ENCODE measurements around the gene MAN2B1.
"Not testable (repeated sequence)": the region's sequence is repeated elsewhere in the genome, so short reads cannot be mapped to it uniquely, and the experiment has no call there.

The MAN2B1 gene

DNA sequence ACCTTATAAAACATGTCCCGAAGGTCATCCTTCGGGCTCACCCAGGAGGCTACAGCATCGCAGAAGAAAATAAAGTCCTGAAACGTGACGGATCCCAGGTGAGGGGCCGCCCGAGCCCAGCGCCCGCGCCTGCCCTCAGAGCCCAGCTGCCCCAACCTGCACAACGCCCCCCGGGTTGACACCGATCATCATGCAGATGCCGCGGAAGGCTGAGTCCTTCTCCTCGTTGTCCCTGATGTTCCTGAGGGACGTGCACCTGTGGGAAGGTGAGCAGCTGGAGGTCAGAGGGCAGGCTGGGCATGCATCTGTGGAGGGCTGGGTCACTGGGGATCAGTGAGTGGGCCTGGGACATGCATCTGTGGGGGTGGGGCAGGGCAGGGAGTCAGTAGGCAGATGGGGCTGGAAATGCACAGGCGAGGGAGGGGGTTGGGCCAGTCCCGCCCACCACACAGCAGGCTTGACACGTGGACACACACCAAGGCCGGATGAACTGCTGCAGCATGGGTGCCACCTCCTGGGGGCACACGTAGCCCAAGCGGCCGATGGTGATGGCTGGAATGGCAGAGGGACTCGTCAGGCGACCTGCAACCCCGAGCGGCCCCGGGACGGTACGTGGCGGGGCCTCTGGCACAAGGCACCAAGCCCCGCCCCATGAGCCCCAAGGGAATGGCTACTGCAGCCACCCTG lies 35.2 kb upstream of the MAN2B1 start:
- H3K4me3 ChIP-seq (ENCODE audit: low read length, poor library complexity, severe bottlenecking) = no peak overlapping the region
- peaks cover 56% of the 10 kb centered on the region; the same call in 1 of the 2 replicates for H3K36me3 ChIP-seq (ENCODE audit: insufficient read depth, low read length)
- no peaks in the 10 kb centered on the region for H4K20me1 ChIP-seq (ENCODE audit: insufficient read depth, low read length, poor library complexity, severe bottlenecking)
- H3K27me3 ChIP-seq (ENCODE audit: insufficient read depth, low read length, poor library complexity, severe bottlenecking) = no peaks in the 10 kb centered on the region
- H3K79me2 ChIP-seq (ENCODE audit: insufficient read depth, low read length) = no peaks in the 10 kb centered on the region
- TF ChIP-seq CTCF (conservative IDR thresholded peaks at IDR 0.05; ENCODE audit: low read length) = no peak
- no peak for TF ChIP-seq EZH2phosphoT487 (IDR thresholded peaks at IDR 0.05; ENCODE audit: borderline replicate concordance)
- H3K9me3 ChIP-seq (ENCODE audit: insufficient read depth, low read depth, low read length) = no peaks in the 10 kb centered on the region
- no peaks in the 10 kb centered on the region for H3K9me2 ChIP-seq (replicated peaks; ENCODE audit: low read depth, low read length)
- 0 out of 2 replicates have a peak, but pooled peaks cover 1% of the 10 kb centered on the region for H3F3A ChIP-seq (ENCODE audit: low read depth)
- no peak overlapping the region for H2AFZ ChIP-seq (ENCODE audit: low read length)
- H3K9ac ChIP-seq (ENCODE audit: low read depth, low read length, poor library complexity, severe bottlenecking) = no peak overlapping the region
- no peak overlapping the region for H3K4me2 ChIP-seq (ENCODE audit: low read depth, low read length, poor library complexity, severe bottlenecking)
- peaks cover 6% of the 10 kb centered on the region for H3K4me1 ChIP-seq (ENCODE audit: insufficient read depth, low read length, poor library complexity, severe bottlenecking)

- no peaks in the 10 kb centered on the region for H3K27me3 ChIP-seq (ENCODE audit: insufficient read depth, low read length, poor library complexity, severe bottlenecking)
- H3K79me2 ChIP-seq (ENCODE audit: insufficient read depth, low read length) = no peaks in the 10 kb centered on the region
- H3K9me2 ChIP-seq (replicated peaks; ENCODE audit: low read depth, low read length) = no peaks in the 10 kb centered on the region
- no peak for TF ChIP-seq EZH2phosphoT487 (IDR thresholded peaks at IDR 0.05; ENCODE audit: borderline replicate concordance)
- no peak for TF ChIP-seq CTCF (conservative IDR thresholded peaks at IDR 0.05; ENCODE audit: low read length)
- H3K9me3 ChIP-seq (ENCODE audit: insufficient read depth, low read depth, low read length) = no peaks in the 10 kb centered on the region
- H3K4me3 ChIP-seq (ENCODE audit: low read length, poor library complexity, severe bottlenecking) = no peak overlapping the region
- 0 out of 2 replicates have a peak, but pooled peaks cover 2% of the 10 kb centered on the region for H3F3A ChIP-seq (ENCODE audit: low read depth)
- no peak overlapping the region for H3K4me2 ChIP-seq (ENCODE audit: low read depth, low read length, poor library complexity, severe bottlenecking)
- peaks cover 24% of the 10 kb centered on the region; the same call in 1 of the 2 replicates for H3K36me3 ChIP-seq (ENCODE audit: insufficient read depth, low read length)
- H2AFZ ChIP-seq (ENCODE audit: low read length) = no peak overlapping the region
- H3K4me1 ChIP-seq (ENCODE audit: insufficient read depth, low read length, poor library complexity, severe bottlenecking) = peaks cover 8% of the 10 kb centered on the region
- H3K9ac ChIP-seq (ENCODE audit: low read depth, low read length, poor library complexity, severe bottlenecking) = no peak overlapping the region
- no peaks in the 10 kb centered on the region for H4K20me1 ChIP-seq (ENCODE audit: insufficient read depth, low read length, poor library complexity, severe bottlenecking)
Measured at GRCh38 chr19:12698138-12698537, 31.6 kb upstream of the MAN2B1 start.

- peak overlapping the region; percentile 75 for H3K9ac ChIP-seq (ENCODE audit: low read depth, low read length, poor library complexity, severe bottlenecking)
- peaks cover 18% of the 10 kb centered on the region; the same call in 1 of the 2 replicates for H3K36me3 ChIP-seq (ENCODE audit: insufficient read depth, low read length)
- not testable (repeated sequence) for H3K4me1 ChIP-seq (ENCODE audit: insufficient read depth, low read length, poor library complexity, severe bottlenecking); H3K79me2 ChIP-seq (ENCODE audit: insufficient read depth, low read length); H3K9me3 ChIP-seq (ENCODE audit: insufficient read depth, low read depth, low read length); H3K9me2 ChIP-seq (replicated peaks; ENCODE audit: low read depth, low read length); H3K27me3 ChIP-seq (ENCODE audit: insufficient read depth, low read length, poor library complexity, severe bottlenecking); H2AFZ ChIP-seq (ENCODE audit: low read length); H3F3A ChIP-seq (ENCODE audit: low read depth); H4K20me1 ChIP-seq (ENCODE audit: insufficient read depth, low read length, poor library complexity, severe bottlenecking)
- H3K4me2 ChIP-seq (ENCODE audit: low read depth, low read length, poor library complexity, severe bottlenecking) = peak overlapping the region; percentile 81
- peak overlapping the region; percentile 81 for H3K4me3 ChIP-seq (ENCODE audit: low read length, poor library complexity, severe bottlenecking)
Measured at GRCh38 chr19:12697425-12697824, 30.9 kb upstream of the MAN2B1 start.
